Activated CD4-positive, CD25-positive, alpha-beta regulatory T cell treated with anti-CD3 and anti-CD28 coated beads, Interleukin-2, amount 50 U/mL, for 72 hours (primary cell): ENCODE data around the gene KAT6B.

Experiments
- DNase-seq: peaks from one replicate; pipeline ENCODE4 v3.0.0; 2021

Gene KAT6B

DNA sequence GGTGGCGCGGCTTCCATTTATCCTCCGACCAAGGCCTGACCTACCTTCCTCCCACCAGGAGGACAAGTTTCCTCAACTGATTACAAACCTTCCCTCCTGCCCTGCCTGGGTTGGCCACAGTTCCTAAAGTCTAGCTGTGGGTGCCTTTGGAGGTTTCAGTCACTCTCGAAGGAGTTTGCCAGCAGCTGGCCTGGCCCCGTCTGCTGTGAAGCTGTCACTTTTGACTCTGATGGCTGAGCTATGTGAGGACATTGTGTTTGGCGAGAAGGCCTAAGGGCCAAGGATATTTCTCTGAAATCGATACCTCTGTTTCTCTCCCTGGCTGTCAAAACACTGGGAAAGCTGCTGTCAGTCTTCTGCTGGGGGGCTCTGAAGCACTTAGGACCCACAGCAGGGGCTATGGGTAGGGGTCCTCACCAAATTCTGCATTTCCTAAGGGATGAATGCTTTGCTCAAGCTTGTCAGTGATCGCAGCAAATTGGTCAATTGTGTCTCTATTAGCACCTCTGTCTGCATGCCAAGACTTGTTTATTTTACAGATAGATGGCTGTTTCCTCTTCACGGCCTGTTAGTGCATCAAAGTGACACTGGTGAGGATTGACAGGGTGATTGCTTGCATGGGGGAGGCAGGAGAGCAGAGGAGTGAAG, 253.2 kb downstream of the KAT6B start:
- no peak for DNase-seq

GRCh38 chr10:75080554-75080953, 254.2 kb downstream of the KAT6B start:
- no peak for DNase-seq

DNA sequence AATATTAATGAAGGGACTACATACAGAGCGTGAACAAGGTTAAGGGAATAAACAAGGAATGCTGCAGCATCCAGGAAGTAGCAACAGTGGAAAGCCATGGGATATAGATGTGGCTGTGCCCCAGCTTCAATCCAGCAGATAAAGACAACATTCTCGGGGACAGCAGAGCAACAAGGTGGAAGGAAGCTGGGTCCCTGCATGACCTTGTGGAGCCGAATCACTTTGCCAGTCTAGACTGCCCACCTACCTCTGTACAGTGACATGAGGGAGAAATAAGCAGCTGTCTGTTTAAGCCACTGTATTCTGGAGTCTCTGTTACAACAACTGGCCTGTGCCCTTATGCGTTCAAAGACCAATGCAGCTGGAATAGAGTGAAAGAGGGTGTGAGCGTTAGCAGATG, 255.0 kb downstream of the KAT6B start:
- DNase-seq = no peak
